ENCODE results near the gene SYNGR4.
"Not testable (repeated sequence)": the region's sequence is repeated elsewhere in the genome, so short reads cannot be mapped to it uniquely, and the experiment has no call there.

Gene SYNGR4

DNA sequence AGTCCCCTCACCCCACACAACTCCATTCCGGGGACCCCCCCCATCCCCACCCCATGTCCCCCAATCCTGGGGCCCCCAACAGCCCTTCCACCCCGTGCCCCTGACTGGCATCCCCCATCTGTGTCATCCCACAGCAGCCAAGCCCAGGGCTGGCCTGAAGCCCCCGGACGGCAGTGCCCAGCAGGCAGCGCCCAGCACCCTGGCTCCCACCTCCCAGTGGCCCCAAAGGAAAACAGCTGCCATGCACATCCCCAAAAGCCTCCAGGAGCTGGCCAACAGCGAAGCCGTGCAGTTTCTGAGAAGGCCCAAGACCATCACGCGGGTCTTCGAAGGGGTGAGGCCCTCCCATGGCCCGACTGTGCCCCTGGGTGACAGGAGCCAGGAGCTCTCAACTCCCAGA is 1.4 kb downstream of the SYNGR4 start:
- TF ChIP-seq, protein P1, sequence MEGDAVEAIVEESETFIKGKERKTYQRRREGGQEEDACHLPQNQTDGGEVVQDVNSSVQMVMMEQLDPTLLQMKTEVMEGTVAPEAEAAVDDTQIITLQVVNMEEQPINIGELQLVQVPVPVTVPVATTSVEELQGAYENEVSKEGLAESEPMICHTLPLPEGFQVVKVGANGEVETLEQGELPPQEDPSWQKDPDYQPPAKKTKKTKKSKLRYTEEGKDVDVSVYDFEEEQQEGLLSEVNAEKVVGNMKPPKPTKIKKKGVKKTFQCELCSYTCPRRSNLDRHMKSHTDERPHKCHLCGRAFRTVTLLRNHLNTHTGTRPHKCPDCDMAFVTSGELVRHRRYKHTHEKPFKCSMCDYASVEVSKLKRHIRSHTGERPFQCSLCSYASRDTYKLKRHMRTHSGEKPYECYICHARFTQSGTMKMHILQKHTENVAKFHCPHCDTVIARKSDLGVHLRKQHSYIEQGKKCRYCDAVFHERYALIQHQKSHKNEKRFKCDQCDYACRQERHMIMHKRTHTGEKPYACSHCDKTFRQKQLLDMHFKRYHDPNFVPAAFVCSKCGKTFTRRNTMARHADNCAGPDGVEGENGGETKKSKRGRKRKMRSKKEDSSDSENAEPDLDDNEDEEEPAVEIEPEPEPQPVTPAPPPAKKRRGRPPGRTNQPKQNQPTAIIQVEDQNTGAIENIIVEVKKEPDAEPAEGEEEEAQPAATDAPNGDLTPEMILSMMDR (IDR thresholded peaks at IDR 0.05; ENCODE audit: low read depth, low read length): no peak
- Histone ChIP-seq H3K36me3 (no peaks in the 10 kb centered on the region), H3K4me1 (peaks cover 12% of the 10 kb centered on the region)

DNA sequence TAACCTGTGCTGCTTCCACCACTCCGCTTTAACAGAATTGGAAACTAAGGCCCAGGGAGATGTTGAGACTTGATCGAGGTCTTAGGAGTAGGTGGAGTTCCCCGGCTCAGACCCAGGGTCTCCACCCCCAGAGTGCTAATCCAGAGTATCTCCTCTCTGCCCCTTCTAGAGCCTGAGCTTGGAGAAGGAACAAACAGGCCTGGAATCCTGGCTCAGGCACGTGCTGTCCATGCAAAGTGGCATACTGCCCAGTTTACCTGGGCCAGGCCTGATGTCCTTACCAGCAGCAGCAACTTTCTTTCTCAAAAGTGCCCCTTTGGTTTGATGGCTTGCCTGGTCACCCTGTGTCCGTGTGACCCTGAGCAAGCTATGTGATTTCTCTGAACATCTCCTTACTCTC is 3.7 kb downstream of the SYNGR4 start:
- H3K27me3 ChIP-seq: no peaks in the 10 kb centered on the region
- H3K9me3 ChIP-seq: peaks cover 5% of the 10 kb centered on the region; the same call in 1 of the 2 replicates
- no peak overlapping the region for H3K4me3 ChIP-seq (ENCODE audit: low read depth, low read length)
- peaks cover 21% of the 10 kb centered on the region for H3K4me1 ChIP-seq
- H3K36me3 ChIP-seq: no peaks in the 10 kb centered on the region
- DNase-seq: no peak
- TF ChIP-seq, protein P1 (IDR thresholded peaks at IDR 0.05; ENCODE audit: low read depth, low read length): no peak

More for the DNA sequence above, 1.4 kb downstream of the SYNGR4 start:
- DNase-seq: no peak
- H3K27me3 ChIP-seq: no peaks in the 10 kb centered on the region
- peaks cover 5% of the 10 kb centered on the region; the same call in 1 of the 2 replicates for H3K9me3 ChIP-seq
- no peak overlapping the region for H3K4me3 ChIP-seq (ENCODE audit: low read depth, low read length)

DNA sequence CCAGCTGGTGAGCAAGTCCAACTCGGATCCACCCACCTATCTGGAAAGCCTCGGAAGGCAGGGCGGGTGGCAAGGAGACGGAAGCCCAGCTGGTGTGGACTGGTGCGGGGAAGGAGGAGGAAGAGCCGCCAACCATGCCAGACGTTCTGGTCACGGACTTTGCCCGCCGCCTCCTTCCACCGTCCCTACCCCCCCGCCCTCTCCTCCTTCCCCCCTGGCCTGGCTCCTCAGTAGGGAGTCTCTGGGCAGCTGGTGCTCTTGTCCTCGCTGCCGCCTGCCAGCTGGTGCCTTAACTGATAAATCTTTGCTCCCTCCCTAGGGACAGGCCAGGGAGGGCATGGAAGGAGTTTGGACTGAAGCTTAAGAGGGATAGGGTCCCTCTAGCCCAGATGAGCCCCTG is 4.8 kb downstream of the SYNGR4 start:
- Histone ChIP-seq H3K4me1 (peaks cover 24% of the 10 kb centered on the region), H3K27me3 (no peaks in the 10 kb centered on the region), H3K4me3 (ENCODE audit: low read depth, low read length) (no peak overlapping the region), H3K36me3 (no peaks in the 10 kb centered on the region), H3K9me3 (peaks cover 5% of the 10 kb centered on the region; the same call in 1 of the 2 replicates)
- TF ChIP-seq, protein P1 (IDR thresholded peaks at IDR 0.05; ENCODE audit: low read depth, low read length): no peak
- DNase-seq: peak; percentile 47

DNA sequence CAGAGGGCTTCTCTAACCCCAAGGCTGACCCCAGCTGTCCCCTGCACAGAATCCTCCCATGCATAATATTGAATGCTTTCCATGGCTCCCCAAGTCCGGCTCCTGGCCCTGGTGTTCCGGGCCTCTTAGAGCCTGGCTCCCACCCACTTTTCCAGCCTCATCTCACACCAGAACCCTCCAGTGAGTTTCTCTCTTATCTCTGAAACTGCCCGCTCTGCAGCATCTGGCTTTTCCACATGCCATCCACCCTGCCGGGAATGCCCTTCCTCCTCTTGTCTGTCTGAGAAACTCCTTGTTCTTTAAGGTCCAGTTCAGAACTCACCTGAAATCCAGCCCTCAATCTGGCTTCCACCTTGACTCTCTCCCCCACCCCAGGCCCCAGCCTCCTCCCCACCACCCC is 6.8 kb downstream of the SYNGR4 start:
- Histone ChIP-seq H3K36me3 (no peaks in the 10 kb centered on the region), H3K4me3 (ENCODE audit: low read depth, low read length) (no peak overlapping the region), H3K4me1 (peaks cover 24% of the 10 kb centered on the region), H3K9me3 (no peaks in the 10 kb centered on the region), H3K27me3 (no peaks in the 10 kb centered on the region)
- peak; percentile 75 for DNase-seq
- TF ChIP-seq, protein P1 (IDR thresholded peaks at IDR 0.05; ENCODE audit: low read depth, low read length): no peak

DNA sequence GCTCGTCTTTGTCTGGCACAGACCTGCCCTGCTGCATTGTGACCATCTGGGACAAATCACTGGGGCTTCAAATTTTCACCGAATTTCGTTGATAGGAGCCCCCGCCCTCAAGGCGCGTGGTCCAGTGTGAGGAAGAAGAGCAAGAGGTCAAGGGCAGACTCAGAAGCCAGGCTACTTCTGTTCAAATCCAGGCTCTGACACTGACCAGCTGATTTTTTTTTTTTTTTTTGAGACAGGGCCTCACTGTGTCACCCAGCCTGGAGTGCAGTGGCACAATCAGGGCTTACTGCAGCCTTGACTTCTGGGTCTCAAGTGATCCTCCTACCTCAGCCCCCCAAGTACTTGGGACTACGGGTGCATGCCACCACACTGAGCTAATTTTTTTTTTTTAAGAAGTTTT is 7.2 kb downstream of the SYNGR4 start:
- H3K9me3 ChIP-seq: no peaks in the 10 kb centered on the region
- DNase-seq: no peak
- no peaks in the 10 kb centered on the region for H3K36me3 ChIP-seq
- H3K27me3 ChIP-seq: no peaks in the 10 kb centered on the region
- no peak overlapping the region for H3K4me3 ChIP-seq (ENCODE audit: low read depth, low read length)
- H3K4me1 ChIP-seq: peaks cover 24% of the 10 kb centered on the region
- TF ChIP-seq, protein P1 (IDR thresholded peaks at IDR 0.05; ENCODE audit: low read depth, low read length): no peak

DNA sequence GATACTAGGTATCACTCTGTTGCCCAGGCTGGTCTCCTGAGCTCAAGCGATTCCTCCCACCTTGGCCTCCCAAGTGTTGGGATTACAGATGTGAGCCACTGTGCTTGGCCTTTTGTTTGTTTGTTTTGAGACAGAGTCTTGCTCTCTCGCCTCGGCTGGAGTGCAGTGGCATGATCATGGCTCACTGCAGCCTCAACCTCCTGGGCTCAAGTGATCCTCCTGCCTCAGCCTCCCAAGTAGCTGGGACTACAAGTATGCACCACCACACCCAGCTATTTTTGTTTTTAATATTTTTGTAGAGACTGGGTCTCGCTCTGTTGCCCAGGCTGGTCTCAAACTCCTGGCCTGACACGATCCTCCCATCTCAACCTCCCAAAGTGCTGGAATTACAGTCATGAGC is 7.6 kb downstream of the SYNGR4 start:
- peaks cover 24% of the 10 kb centered on the region for H3K4me1 ChIP-seq
- not testable (repeated sequence) for DNase-seq; H3K9me3 ChIP-seq; H3K27me3 ChIP-seq; H3K4me3 ChIP-seq (ENCODE audit: low read depth, low read length); H3K36me3 ChIP-seq

DNA sequence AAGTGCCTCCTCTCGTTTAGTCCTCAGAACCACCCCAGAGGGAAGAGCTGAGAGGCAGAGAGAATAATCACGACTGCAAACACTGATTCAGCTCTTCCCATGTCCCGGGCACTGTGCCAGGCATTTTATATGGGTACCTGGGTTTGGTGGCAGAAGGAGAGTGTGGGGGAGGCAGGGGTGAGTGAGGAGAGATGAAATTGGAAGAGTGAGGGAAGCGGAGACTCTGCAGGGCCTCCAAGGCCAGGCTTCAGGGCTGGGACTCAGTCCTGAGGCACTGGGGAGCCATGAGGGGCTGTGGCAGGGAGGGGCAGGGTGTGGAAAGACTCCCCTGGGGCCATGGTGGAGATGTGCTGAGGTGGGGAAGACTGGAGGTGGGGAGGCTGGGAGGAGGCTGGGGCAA is 8.7 kb downstream of the SYNGR4 start:
- Histone ChIP-seq H3K4me3 (ENCODE audit: low read depth, low read length) (no peak overlapping the region), H3K9me3 (no peaks in the 10 kb centered on the region), H3K36me3 (no peaks in the 10 kb centered on the region), H3K27me3 (no peaks in the 10 kb centered on the region), H3K4me1 (peaks cover 24% of the 10 kb centered on the region)
- DNase-seq: peak; percentile 53
- TF ChIP-seq, protein P1 (IDR thresholded peaks at IDR 0.05; ENCODE audit: low read depth, low read length): no peak
